Tibial nerve (tissue), 4 donors: Measurements from ENCODE around the gene CD47. TPM values are rescaled to one million over a fixed set of nuclear protein-coding genes. Genes with fewer than 3 reads are reported as not detected.

Source experiments
- DNase-seq, 2 donors: peaks; one replicate each; pipeline ENCODE4 v3.0.0-alpha.2; 2019; ENCODE audit warnings: low spot score in 2 of 2
- H3K27ac ChIP-seq, 4 donors: fragments of 200-600 bp; sonication (generic) in 3 of 4; one replicate each; pipeline ENCODE4 v1.5.1; 2017 to 2019; ENCODE audit warnings: mild to moderate bottlenecking in 1 of 4
- H3K27me3 ChIP-seq, 2 donors: fragments of 200-600 bp; sonication (generic) in 1 of 2; one replicate each; pipeline versions ENCODE4 v1.5.1 to v1.6.0; 2017 to 2019
- H3K36me3 ChIP-seq, 3 donors: fragments of 200-600 bp; sonication (generic); one replicate each; pipeline ENCODE4 v1.5.1; 2018 to 2019
- H3K4me1 ChIP-seq, 4 donors: fragments of 200-600 bp; sonication (generic) in 3 of 4; one replicate each; pipeline ENCODE4 v1.5.1; 2017 to 2019
- H3K4me3 ChIP-seq, 4 donors: fragments of 200-600 bp; sonication (generic) in 3 of 4; one replicate each; pipeline ENCODE4 v1.5.1; 2017 to 2019; ENCODE audit warnings: mild to moderate bottlenecking in 1 of 4, moderate library complexity in 1 of 4
- H3K9me3 ChIP-seq, 4 donors: fragments of 200-600 bp; sonication (generic) in 3 of 4; one replicate each; pipeline ENCODE4 v1.5.1; 2017 to 2019
- CTCF ChIP-seq, 5 experiments: fragments of 200-600 bp in 3 of 5; fragments of 450-650 bp in 2 of 5; sonication (generic) in 3 of 5; IDR thresholded peaks; one replicate each; pipeline ENCODE4 v1.5.1; 2016 to 2019; ENCODE audit warnings: antibody characterized with exemption in 5 of 5, mild to moderate bottlenecking in 3 of 5, moderate library complexity in 2 of 5
- EP300 ChIP-seq, 2 donors: sonication (generic); formaldehyde crosslinking; IDR thresholded peaks; one replicate each; pipeline ENCODE4 v1.6.1; 2017; ENCODE audit warnings: antibody characterized with exemption in 2 of 2, mild to moderate bottlenecking in 1 of 2
- POLR2A ChIP-seq, 2 donors: fragments of 450-650 bp; IDR thresholded peaks; one replicate each; pipeline ENCODE4 v1.6.1; 2017; ENCODE audit warnings: antibody characterized with exemption in 2 of 2, mild to moderate bottlenecking in 2 of 2, moderate library complexity in 2 of 2
- WGBS, 2 donors: methylation state at CpG; one replicate each; pipeline ENCODE4 v1.1.5; 2018; 5-methylcytosine and 5-hydroxymethylcytosine counted together
- total RNA-seq, 4 donors: library from RNA; depleted of rRNA; stranded (reverse); fragments of >200 nt; gene quantifications; one replicate each; pipeline ENCODE4 v1.1.0, GENCODE V29; 2016

Gene CD47
- total RNA-seq, 4 donors from 2014 or later, result 57.9 to 63.9 (median 60.5) TPM

GRCh38 chr3:108024146-108024850 is 66.5 kb downstream of the CD47 start:
- Histone ChIP-seq H3K4me1 (no peaks in the 10 kb centered on the region), H3K27me3 (no peaks in the 10 kb centered on the region), H3K9me3 (no peaks in the 10 kb centered on the region), H3K27ac (no peak overlapping the region), H3K4me3 (no peak overlapping the region), H3K36me3 (no peaks in the 10 kb centered on the region)
- no peak for TF ChIP-seq CTCF (IDR thresholded peaks at IDR 0.05)
- no peak for TF ChIP-seq POLR2A (IDR thresholded peaks at IDR 0.05)
- TF ChIP-seq EP300 (IDR thresholded peaks at IDR 0.05), result no peak
- WGBS, 2 donors, result 66% methylated on average over 6 of the region's 6 CpGs
- no peak for DNase-seq

DNA sequence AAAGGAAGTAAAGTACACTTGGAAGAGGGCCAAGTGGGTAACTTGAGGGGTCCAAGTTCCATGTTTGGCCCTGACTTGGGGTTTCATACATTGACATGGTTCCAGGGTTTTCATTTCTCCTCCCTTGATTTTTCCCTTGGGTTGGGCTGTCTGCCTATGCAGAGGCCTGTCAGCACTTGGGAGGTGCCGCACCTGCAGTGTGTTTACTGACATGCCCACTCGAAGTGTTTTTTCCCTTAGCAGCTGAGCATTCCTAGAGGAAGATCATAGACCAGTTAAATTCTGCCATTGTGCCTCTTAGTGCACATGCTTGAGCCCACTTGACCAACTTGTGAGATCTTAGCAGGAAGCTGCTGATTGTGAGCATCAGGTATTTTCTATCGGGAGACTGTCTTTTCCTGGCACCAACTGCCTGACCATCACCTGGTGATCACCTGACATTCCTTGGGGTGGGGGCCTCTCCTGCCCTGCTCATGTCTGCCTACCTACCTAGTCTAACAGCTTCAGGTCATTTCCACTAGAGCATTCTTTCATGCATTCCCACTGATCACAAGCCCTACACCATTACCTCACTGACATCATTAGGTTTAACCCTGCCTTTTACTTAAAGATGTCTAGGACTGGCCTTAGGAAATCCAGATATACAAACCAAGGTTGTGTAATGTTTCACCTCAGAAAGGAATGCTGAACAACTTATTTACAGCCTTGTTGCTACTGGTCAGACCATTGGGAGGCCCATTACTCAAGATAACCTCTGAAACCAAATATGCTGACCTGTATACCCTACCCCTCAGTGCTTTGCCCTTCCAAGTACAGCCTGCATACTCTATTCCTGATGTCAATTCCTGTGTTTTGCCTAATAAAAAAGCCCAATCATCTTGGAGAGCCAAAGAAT is 68.3 kb downstream of the CD47 start:
- no peak for DNase-seq
- TF ChIP-seq EP300 (IDR thresholded peaks at IDR 0.05), result no peak
- no peak for TF ChIP-seq POLR2A (IDR thresholded peaks at IDR 0.05)
- no peak for TF ChIP-seq CTCF (IDR thresholded peaks at IDR 0.05)
- H3K27ac ChIP-seq, result no peak overlapping the region
- no peak overlapping the region for H3K4me3 ChIP-seq
- 86 to 97% methylated on average over 3 of the region's 3 CpGs for WGBS, 2 donors
- H3K9me3 ChIP-seq, result no peaks in the 10 kb centered on the region
- no peaks in the 10 kb centered on the region for H3K27me3 ChIP-seq
- no peaks in the 10 kb centered on the region for H3K4me1 ChIP-seq
- H3K36me3 ChIP-seq, result no peaks in the 10 kb centered on the region

DNA sequence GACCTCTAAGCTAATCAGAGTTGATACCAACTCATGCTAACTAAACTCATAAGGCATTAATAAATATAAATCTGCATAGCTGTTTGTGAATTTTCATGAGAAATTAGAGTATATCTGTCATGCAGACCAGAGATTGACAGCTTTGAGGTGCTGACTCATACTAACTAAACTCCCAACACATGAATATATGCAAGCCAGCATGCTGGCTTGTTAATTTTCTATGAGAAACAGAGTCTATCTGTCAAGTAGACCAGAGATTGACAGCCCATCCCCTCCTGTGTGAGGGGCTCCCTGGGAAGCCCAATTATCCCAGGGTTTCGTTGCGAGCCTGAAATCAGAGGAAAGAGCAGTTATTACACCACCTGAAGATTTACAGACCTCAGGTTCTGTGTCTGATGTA is 69.3 kb downstream of the CD47 start:
- H3K36me3 ChIP-seq, result no peaks in the 10 kb centered on the region
- no peaks in the 10 kb centered on the region for H3K27me3 ChIP-seq
- DNase-seq, result no peak
- no peaks in the 10 kb centered on the region for H3K4me1 ChIP-seq
- WGBS, 2 donors, result 56 to 73% methylated on average over 2 of the region's 2 CpGs
- no peak overlapping the region for H3K4me3 ChIP-seq
- no peak overlapping the region for H3K27ac ChIP-seq
- TF ChIP-seq POLR2A (IDR thresholded peaks at IDR 0.05) (no peak), EP300 (IDR thresholded peaks at IDR 0.05) (no peak), CTCF (IDR thresholded peaks at IDR 0.05) (no peak)
- H3K9me3 ChIP-seq, result no peaks in the 10 kb centered on the region

DNA sequence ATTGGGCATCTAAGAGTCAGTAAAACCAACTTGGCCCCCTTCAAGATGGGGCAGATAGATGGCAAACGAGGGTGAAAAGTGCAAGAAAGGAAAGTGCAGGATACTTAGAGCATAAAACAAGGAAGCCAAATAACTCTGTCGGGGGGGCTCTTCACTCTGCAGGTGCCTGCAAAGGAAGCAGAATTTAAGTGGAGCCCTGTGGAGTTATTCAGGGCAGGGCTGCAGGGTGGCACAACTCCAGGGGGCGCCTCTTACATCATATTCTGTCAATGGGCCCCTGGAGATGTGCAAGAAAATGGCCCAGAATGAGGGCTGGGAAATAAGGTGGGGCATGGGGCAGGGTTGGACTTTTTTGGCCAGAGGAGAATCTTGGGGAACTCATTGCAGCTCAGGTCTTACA is 69.7 kb downstream of the CD47 start:
- Histone ChIP-seq H3K4me3 (no peak overlapping the region), H3K4me1 (no peaks in the 10 kb centered on the region), H3K27me3 (no peaks in the 10 kb centered on the region), H3K27ac (no peak overlapping the region), H3K9me3 (no peaks in the 10 kb centered on the region), H3K36me3 (no peaks in the 10 kb centered on the region)
- TF ChIP-seq POLR2A (IDR thresholded peaks at IDR 0.05) (no peak), CTCF (IDR thresholded peaks at IDR 0.05) (no peak), EP300 (IDR thresholded peaks at IDR 0.05) (no peak)
- 76 to 77% methylated on average over 3 of the region's 3 CpGs for WGBS, 2 donors
- DNase-seq, result no peak

GRCh38 chr3:108018552-108018951 is 72.3 kb downstream of the CD47 start:
- Histone ChIP-seq H3K4me3 (no peak overlapping the region), H3K27ac (no peak overlapping the region), H3K9me3 (no peaks in the 10 kb centered on the region), H3K36me3 (no peaks in the 10 kb centered on the region), H3K4me1 (no peaks in the 10 kb centered on the region), H3K27me3 (no peaks in the 10 kb centered on the region)
- WGBS, 2 donors, result 70 to 77% methylated on average over 8 of the region's 8 CpGs
- no peak for DNase-seq
- TF ChIP-seq POLR2A (IDR thresholded peaks at IDR 0.05) (no peak), CTCF (IDR thresholded peaks at IDR 0.05) (no peak), EP300 (IDR thresholded peaks at IDR 0.05) (no peak)
